GM18520 (cell line): ENCODE results near the gene FASLG.

Experiments used
- ATAC-seq: cut with Tn5 transposase; IDR thresholded peaks from one replicate; pipeline ENCODE4 v1.9.1; 2021; ENCODE audit not compliant: unreplicated experiment

The FASLG gene

DNA sequence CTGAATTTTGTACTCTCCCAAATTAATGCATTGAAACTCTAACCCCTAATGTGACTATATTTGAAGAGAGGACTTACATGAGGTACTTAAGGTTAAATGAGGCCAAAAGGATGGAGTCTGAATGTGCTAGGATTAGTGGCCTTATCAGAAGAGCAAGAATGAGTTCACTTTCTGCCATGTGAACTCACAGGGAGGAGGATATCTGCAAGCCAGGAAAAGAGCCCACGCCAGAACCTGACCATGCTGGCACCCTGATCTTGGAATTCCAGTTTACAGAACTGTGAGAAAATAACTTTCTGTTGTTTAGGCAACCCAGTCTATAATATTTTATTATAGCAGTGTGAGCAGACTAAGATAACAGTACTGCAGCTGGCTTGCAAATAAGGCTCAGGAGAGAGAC lies 12.2 kb upstream of the FASLG start:
- ATAC-seq = no peak

DNA sequence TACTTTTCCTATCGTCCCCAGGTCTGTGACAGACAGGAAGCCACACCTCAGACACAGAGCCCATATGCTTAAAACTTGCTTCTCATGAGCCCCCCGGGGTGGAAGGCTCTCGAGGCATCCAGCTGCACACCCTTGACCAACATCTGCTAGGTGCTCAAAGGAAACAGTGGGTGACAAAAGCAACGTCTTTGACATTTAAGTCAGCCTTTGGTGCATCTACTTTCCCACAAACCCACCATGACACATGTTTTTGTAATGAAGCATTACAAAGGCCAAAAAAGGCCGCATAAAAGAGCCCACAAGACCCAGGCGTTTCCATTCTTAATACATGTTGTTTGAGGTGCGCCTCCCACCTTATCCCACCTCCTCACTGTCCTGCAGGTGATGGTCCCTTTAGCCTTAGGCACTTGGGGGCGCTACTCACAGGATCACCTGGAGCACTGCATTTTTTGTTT lies 11.8 kb upstream of the FASLG start:
- ATAC-seq = no peak

DNA sequence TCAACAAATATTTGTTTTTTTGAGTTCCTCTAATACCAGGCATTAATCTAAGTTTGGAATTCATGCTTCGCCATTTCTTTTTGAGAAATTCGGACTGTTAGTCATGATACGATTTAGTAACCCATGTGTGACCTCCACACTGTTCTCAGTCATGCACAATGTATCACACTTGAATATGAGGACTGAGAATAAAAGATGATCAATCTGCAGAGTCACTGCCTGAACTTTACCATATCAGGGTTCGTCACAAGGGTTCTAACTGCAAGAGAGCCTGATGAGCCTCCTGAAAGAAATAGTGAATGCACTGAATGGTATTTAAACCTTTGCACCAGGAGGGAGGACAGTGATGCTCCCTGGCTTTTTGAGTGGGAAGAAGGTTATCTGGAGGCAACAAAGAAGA lies 10.9 kb upstream of the FASLG start:
- ATAC-seq = no peak

DNA sequence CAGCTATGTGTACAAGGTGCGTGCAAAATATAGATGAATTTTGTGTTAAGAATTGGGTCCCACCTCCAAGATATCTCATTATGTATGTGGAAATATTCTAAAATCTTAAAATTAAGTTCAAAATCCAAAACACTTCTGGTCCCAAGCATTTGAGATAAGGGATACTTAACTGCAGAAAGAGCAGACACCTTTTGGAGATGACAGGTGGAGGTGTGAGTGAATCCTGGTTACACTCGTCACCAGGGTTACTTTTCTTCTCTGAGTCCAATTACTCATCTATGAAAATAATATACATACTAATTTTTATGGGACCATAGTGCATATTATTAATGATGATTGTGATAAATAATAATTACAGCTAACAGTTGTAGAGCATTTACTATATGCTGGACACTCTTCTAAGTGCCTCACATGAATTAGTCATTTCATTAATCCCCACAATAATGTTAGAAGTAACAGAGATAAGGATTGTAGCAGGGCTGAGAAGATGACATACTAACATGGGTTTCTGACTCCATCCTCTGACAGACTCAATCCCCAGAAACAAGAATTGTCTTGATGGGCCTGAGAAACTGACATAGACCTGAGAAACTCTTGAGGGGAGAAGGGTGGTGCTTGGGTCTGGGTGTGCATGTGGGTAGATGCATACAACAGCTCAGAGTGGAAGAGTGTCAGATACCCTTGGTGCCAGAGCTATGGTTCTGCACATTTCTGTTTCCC lies 8.3 kb upstream of the FASLG start:
- ATAC-seq = no peak

DNA sequence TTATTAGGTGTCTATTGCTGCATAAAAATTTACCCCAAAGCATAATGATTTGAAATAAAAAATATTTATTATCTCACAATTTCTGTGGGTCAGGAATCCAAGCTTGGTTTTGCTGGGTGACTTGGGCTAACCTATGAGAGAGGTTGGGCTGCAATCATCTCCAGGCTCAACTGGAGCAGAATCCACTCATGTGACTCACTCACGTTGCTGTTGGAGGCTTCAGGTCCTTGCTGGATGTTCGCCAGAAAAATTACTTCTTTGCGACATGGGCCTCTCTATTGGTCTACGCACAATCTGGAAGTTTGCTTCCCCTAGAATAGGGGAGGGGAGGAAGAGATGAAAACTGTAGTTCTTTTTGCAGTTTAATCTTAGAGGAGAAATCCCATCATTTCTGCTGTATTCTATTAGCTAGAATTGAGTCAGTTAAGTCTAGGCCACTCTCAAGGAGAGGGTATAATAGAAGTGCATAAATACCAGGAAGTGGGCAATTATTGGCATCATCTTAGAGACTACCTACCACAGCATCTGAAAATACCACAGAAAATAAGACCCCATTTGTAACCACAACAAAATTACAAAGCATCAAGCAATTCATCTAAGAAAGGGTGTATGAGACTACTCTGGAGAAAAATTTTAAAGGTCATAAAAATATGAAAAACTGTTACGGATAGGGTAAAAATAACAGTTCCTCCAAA lies 5.7 kb upstream of the FASLG start:
- ATAC-seq = no peak

DNA sequence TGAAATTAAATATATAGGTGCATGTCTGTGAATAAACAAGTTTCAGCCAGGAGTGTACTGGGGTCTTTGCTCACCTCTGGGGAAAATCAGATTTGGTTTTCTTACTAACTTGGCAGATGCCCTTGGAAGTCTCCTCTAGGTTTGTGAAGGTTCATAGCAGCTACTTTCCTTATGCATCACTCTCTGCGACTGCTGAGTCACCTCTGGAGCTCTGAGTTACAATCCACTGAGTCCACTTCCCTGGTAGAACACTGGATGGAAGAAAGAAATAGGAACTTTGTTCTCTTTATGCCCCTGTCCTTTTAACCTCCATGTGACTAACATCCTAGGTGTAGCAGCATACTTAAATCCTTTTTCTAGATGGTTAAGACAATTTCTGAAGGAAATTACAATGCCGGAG lies 4.4 kb upstream of the FASLG start:
- no peak for ATAC-seq

DNA sequence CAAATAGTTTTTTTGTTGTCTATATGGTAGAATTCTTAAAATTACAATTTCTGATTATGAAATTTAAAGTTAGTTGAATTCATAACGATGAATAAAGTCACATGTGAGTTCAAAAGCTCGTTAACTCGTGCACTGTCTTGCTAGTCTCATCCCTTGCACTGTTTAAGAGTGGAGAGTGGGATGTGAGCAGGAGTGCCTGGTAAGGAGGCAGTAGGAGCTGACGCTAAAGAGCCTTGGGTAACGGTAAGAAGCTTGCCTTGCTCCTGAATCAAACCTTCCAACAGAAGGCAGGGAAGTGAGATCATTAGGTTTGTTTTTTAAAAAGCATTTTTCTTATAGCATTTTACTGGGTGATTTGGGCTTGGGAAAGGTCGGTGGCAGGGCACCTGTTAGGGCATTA lies 2.3 kb upstream of the FASLG start:
- no peak for ATAC-seq

DNA sequence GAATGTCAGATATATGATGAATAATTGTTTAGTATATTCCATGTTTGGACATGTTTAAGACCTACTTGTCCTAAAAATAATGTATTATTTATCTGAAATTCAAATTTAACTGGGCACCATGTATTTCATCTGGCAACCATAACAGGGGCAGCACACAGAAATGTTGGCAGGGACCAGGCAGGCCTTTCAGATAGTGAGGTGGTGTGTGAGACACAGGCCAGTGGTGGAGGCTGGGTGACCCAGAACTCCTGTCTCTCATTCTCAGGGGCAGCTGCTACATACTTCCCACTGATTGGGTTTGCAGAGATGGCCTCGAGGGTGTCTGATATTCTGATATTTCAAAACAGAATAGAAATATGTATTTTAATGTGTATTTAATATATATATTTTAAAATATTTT lies 1.3 kb upstream of the FASLG start:
- no peak for ATAC-seq

DNA sequence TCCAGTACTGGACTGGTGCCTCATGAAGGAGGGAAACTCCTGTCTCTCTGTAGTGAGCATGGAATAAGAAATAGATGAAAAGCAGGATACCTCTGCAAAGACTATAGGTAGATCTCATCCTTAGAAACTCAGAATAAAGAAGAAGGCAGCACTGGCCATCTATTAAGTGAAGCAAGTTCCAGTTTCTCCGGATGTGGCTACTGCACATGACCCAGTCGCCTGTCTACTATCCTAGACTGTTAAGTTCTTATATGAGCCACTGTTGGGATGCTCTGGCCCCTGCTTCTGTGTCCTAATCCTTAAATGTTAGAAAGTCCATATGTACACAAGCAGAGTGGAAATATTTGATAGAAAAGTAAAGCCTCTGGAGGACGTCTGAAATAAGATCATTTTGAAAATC lies 2.2 kb downstream of the FASLG start:
- ATAC-seq = no peak

DNA sequence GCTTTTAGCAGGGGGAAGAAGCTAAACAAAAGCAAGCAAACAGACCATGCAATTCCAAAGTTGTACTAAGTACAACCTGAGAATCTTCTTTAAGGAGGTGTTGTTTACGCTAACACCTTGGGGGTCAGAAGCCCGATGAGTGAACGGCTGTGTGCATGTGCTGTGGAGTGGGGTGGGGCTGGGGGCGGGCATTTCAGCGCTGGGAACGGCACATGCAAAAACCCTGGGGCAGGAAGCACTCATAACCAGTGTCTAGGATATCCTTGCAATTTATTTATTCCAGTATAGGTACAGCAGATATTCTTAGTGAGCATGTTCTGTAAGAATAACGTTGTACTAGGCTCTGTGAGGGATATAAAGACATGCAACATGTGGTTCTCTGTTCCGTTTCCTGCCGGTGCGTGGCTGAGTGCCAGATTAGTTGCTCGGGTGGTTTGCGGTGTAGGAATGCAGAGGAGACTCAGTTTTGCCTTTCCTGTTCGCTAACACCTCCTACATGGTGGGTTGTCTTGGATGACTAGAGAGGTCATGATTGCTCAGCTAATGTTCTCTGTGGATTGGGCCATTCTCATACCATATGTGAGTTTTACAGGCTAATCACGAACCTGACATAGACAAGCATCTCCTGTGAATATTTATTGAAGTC lies 3.7 kb downstream of the FASLG start:
- peak; percentile 84 for ATAC-seq

DNA sequence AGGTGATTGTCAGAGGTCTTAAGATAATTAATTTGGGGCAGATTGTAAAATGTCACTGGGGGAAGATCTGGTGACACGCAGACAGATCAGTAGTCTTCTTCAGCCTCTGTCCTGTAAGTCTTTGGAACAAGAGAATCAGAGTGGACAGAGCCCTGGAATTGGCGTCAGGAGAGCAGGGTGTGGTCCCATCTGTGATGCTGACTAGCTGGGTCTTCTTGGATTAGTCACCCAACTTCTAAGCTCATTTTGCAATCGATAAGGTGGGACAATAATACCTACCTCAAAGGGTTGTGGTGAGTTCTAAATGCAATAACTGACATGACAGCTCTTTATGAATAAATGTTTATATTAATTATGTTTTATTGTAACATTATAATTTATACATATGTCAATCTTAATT lies 4.8 kb downstream of the FASLG start:
- no peak for ATAC-seq

DNA sequence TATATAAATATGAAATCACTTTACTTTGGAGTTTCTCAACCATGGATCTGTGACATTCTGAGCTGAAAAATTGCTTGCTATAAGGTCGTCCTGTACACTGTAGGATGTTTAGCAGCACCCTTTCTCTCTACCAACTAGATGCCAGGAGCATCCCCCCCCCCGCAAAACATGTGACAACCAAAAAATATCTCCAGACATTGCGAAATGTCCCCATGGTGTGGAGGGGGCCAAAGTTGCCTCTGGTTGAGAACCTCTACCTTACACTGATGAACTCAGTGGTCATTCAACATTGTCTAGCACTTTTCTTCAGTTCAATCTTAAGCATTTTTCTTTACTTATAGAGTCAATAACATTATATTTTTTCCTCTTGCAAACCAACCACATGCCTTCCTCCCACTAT lies 9.2 kb downstream of the FASLG start:
- ATAC-seq = no peak

DNA sequence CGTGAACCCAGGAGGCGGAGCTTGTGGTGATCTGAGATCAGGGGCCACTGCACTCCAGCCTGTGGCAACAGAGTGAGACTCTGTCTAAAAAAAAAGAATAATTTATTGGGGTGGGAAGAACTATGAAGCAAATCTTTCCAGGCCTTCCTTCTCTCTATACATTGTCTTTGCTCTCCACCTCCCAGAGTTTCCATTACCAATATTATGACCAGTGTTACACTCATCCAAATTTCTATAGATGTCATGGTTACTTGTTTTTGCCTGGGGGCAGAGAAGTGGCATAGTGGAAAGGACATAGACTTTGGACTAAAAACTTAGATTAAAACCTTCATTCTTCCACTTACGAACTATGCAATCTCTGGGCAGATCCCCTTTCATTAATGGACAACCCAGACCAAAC lies 10.1 kb downstream of the FASLG start:
- no peak for ATAC-seq

DNA sequence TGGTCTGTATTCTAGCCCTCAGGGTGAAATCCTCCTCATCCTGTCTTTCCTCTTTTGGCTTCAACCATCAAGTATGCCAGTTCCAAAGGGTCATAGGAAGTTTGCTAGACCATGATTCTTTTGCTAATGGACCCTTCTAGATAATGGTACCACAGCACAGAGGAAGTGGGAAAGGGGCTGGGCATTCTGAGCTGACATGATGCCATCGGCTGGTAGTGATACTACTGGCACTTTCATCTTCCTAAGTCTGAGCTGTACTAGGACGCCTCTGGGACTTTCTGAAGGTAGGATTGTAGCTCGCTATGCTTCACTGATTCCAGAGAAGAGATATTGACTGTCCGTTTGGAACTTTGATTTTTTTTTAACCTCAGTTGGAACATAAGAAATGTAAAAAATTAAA lies 11.4 kb downstream of the FASLG start:
- ATAC-seq = no peak

DNA sequence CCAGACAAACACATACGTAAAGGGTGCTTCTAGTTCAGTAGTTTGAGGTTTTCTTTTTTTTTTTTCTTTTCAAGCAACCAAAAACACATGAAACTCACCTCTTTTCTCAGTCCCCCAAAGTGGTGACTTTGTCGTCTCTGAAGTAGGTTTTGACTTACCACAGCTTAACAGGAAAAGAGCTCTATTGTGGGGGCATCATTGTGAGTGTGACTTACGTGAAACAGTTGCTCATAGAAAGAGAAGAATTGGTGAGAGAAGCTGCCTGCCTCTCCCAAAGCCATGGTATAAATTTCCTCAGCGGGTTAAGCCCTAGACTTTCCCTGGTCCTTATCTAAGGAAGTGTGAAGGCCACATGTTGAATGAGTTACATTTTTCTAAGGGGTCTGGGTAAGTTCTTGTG lies 11.9 kb downstream of the FASLG start:
- ATAC-seq = no peak

DNA sequence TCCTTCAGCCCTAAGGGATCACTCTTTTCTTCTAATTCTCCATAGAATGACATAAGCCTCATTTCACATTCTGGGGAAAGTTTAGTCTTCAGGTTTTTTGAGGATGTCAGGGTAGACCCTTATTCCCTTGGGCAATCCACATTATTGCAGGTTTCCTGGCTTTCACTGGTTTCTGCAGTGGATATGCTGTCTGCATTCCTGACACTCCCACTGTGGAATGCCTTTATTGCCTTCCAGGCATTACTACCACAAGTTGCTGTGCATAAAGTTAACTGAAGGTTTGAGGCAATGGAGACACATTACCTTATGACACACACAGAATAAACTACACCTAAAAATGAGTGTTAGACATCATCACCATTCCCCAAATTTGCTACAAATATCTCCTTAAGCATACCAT lies 12.7 kb downstream of the FASLG start:
- ATAC-seq = no peak

DNA sequence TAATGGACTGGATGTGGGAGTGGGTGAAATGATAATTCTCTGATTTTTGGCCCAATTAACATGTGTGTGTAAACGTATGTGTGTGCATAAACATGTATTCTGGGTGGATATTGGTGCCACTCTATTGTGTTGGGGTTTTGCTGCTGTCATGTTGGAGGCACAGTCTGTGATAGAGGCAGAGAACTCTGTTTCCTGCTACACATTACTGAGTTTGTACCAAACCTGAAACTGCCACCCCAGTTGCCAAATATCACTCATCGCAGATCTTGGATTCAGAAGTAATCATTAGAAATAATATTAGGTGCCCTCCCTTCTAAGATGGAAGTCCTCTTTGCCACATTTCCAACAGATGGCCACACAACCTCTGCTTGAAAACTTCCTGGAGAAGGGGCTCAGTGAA lies 13.8 kb downstream of the FASLG start:
- no peak for ATAC-seq

DNA sequence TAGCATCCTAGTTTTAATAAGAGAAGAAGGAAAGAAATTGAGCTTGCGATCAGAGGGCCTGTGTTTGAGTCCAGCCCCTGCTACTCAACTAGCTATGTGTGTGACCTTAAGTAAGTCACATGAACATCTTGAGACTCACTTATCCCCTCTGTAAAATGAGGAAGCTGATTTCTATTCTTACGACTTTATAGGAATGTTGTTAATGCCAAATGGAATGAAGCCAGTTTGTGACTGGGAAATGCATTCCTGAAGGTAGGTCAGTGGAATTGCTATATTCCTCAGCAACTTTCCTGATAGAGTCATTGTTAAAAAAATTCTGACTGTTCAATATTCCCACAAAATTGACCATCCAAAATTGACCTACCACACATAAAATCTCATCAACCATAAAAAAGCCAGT lies 14.9 kb downstream of the FASLG start:
- ATAC-seq = no peak

DNA sequence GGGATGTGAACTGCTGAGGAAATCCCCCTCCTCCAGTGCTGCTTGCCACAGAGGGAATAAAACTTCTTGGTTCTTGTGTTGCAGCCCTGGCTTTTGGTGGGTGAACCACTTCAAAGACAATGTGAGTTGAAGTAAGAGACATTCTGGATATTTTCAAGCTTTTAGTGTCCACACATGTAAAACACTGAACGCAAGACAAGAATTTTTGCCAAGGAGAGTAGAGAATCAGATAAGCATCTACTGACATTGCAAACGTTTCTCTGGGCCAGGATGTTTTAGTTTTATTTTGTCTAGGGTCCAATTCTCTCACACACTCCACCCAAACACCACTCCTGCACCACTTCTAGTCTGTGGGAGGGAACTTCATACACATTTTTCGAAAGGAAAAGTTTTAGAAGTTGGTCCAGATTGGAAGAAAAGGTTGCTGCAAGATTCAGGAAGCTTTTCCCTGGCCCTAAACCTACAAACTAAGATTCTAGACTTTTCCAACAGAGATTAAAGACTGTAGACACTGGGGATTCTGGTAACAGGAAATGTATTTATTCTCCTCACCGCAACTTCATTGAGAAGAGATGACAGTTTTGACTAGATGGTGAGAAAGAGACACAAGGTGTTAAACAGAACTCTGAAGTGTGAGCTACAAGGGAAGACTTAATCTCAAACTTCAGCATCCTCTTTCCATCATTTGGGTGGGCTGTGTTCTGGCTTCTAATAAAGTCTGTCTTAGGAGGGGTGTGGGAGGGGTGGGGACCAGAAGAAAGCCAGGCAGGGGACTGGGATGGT lies 16.1 kb downstream of the FASLG start:
- ATAC-seq = no peak

DNA sequence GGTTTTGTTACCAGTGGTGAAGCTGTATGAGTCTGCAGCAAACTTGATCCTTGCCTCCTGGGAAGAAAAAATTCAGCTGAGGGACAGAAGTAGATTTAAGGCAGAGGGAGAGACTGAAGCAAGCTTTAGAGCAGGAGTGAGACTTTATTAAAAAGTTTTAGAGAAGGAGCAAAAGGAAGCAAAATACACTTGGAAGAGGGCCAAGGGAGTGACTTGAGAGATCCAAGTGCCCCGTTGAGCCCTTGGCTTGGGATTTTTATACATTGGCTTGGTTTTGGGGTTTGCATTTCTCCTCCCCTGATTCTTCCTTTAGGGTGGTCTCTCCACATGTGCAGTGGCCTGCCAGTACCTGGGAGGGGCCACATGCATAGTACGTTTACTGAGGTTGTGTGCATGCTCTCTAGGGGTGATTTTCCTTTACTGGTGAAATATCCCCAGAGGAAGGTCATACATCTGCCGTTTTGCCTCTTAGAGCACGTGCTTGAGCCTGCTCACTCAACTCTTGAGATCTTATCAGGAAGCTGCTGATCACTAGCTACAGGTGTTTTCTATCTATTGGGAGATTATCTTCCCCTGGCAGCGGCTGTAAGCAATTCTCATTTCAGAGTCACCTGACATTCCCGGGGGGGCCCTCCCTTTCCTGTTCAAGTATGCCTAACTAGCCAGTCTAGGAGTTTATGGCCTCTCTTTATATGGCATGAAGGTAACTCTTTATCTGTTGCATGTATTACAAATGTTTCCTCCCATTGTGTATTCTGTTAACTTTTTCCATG lies 20.3 kb downstream of the FASLG start:
- ATAC-seq = no peak

DNA sequence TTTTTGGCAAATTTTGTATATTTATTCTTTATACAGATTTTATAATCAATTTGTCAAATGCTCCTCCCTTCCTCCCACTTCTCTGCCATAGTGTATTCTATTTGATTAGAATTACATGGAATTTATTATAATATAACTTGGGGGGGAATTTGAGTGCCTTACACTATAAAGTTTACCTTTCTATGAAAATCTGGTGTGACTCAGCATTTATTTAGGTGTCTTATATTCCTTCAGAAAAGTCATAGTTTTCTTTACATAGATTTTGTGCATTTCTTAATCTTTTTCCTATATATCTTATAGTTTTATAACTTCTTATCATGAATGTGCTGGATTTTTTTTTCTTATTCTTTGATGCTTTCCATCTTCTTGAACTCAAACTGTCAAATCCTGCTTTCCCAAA lies 21.3 kb downstream of the FASLG start:
- no peak for ATAC-seq
